ENCODE measurements around the gene SCNM1. TPM values are rescaled to one million over a fixed set of nuclear protein-coding genes. Genes with fewer than 3 reads are reported as not detected.
"Not testable (repeated sequence)": the region's sequence is repeated elsewhere in the genome, so short reads cannot be mapped to it uniquely, and the experiment has no call there.

Gene SCNM1
- total RNA-seq, 4 donors from 2014 or later: 18.7 to 32.0 (median 25.6) TPM

DNA sequence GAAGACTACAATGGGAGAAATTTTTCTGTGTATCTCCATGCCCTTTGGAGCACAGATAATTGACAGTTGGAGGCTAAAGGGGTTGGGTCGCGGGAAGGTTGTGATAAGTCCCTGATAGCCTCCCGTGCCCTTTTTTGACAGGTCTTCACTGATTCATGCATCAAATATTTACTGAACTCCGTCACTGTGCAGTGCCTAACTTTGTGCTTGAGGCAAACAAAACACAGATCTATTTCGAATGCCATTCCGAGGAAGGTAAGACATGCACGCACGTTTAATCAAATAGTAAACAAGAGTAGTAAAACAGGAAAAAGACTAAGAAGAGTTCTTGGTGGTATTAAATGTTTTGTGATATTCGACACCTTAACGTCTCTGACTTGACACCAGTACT is 31.9 kb downstream of the SCNM1 start:
- Histone ChIP-seq H3K4me3 (peak overlapping the region; percentile 71 to 81), H3K4me1 (peaks cover 5 to 48% (median 20%) of the 10 kb centered on the region in 3 donors), H3K27me3 (no peaks in the 10 kb centered on the region), H3K36me3 (peaks cover 0 to 9% of the 10 kb centered on the region in 2 donors), H3K9me3 (no peaks in the 10 kb centered on the region), H3K27ac (peak overlapping the region; percentile 70 to 94 (median 91))
- no peak for ATAC-seq
- 0 to 2% methylated on average over 5 to 10 of the region's 10 CpGs for WGBS, 2 donors (ENCODE audit: low coverage in 1 of 2)
- TF ChIP-seq, protein P1, sequence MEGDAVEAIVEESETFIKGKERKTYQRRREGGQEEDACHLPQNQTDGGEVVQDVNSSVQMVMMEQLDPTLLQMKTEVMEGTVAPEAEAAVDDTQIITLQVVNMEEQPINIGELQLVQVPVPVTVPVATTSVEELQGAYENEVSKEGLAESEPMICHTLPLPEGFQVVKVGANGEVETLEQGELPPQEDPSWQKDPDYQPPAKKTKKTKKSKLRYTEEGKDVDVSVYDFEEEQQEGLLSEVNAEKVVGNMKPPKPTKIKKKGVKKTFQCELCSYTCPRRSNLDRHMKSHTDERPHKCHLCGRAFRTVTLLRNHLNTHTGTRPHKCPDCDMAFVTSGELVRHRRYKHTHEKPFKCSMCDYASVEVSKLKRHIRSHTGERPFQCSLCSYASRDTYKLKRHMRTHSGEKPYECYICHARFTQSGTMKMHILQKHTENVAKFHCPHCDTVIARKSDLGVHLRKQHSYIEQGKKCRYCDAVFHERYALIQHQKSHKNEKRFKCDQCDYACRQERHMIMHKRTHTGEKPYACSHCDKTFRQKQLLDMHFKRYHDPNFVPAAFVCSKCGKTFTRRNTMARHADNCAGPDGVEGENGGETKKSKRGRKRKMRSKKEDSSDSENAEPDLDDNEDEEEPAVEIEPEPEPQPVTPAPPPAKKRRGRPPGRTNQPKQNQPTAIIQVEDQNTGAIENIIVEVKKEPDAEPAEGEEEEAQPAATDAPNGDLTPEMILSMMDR (IDR thresholded peaks at IDR 0.05): no peak

DNA sequence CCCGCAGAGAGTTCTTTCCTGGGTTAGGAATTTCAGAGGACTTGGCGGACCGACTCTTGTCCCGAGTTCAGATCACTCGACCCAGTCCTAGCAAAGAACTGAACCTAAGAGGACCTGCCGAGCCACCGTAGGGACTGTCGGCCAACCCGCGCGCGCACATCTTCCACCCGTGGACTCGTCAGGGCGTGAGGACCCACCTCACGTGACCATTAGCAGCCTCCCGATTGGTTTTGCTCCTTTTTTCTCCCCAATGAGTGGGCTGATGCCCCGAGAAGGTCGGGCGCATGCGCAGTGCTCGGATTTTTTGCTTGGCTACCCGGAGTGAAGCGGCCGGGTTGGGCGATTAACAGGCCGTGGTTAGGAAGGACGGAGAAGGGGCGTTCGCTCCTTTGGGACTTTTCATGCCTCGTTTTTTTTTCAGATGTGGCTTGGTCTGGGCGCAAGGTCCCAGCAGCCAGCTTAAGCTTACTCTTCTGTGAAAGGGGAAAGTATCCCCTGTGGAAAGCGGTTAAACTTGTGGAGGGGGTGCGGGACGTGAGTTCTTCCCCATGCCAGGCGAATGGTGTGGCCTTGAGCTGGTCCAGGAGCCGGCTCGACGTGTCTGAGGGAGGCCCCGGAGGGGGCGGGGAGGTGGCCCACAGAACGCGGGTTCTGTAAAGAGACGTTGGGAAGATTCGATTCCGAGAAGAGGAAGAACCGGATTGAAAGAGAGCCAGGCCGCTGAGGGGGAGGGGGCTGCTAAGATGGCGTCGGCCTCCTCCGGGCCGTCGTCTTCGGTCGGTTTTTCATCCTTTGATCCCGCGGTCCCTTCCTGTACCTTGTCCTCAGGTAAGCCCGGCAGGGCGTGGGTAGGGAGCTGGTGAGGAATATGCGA is 32.5 kb downstream of the SCNM1 start, which contains the start of gene PIP5K1A:
Gene PIP5K1A (plus strand): TSS at position 299 of the 874 bp plus-strand sequence. CDS start 445 bp downstream, at position 744.
- TF ChIP-seq POLR2A (IDR thresholded peaks at IDR 0.05) (peak; percentile 68 to 77), EP300 (IDR thresholded peaks at IDR 0.05) (no peak), POLR2AphosphoS5 (IDR thresholded peaks at IDR 0.05) (peak; percentile 94)
- H3K9me3 ChIP-seq: no peaks in the 10 kb centered on the region
- ATAC-seq: peak; percentile 92
- H3K4me3 ChIP-seq: peak within 1 kb of the TSS; percentile 71 to 81
- H3K27me3 ChIP-seq: no peaks in the 10 kb centered on the region
- H3K27ac ChIP-seq: peak within 1 kb of the TSS; percentile 79 to 94 (median 91)
- H3K36me3 ChIP-seq: peaks cover 0 to 15% of the 10 kb centered on the region in 2 donors
- H3K4me1 ChIP-seq: peaks cover 5 to 54% (median 20%) of the 10 kb centered on the region in 3 donors
- 0% methylated on average over 5 to 6 of the region's 60 CpGs for WGBS, 2 donors (ENCODE audit: low coverage in 1 of 2)

DNA sequence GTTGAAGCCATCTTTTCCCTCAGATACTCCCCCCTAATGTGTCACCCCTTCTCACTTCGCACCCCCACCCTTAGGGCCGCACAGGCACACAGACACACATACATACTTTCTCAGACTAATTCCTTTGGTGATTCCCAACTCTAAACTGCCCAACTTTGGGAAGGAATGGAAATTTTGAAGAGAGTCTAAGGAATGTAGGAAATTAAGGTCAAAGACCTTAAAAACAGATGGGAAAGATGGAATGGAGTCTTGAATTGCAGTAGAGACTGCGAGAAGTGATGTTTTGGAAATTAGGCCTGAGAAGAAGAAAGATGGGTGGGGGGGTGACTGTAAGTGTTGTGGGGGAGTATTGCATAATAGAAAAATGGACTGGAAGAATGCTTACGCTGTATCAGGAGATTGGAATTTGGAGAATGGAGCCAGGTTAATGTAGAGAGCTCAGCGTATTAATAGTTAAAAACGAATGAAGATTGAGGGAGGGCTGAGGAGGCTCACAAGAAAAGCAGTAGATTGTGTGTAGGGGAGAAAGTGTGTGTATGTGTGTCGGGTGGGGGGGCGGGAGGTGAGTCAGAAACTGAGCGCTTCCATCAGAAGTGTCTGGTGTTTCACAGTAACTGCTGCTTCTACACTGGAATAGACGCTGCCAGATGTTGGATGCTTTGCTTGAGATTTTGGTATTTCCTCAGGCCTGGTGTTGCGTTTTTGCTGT is 34.1 kb downstream of the SCNM1 start:
- Histone ChIP-seq H3K4me1 (peaks cover 5 to 69% (median 20%) of the 10 kb centered on the region in 3 donors), H3K27ac (peak overlapping the region; percentile 79 to 94 (median 91)), H3K9me3 (no peaks in the 10 kb centered on the region), H3K27me3 (no peaks in the 10 kb centered on the region), H3K36me3 (peaks cover 0 to 20% of the 10 kb centered on the region in 2 donors), H3K4me3 (peak overlapping the region; percentile 71 to 81)
- TF ChIP-seq EP300 (IDR thresholded peaks at IDR 0.05): no peak
- TF ChIP-seq, protein P1 (IDR thresholded peaks at IDR 0.05): no peak
- TF ChIP-seq POLR2AphosphoS5 (IDR thresholded peaks at IDR 0.05): peak; percentile 8
- WGBS, 2 donors (ENCODE audit: low coverage in 1 of 2): 8 to 19% methylated on average over 10 to 11 of the region's 11 CpGs
- ATAC-seq: peak; percentile 50

DNA sequence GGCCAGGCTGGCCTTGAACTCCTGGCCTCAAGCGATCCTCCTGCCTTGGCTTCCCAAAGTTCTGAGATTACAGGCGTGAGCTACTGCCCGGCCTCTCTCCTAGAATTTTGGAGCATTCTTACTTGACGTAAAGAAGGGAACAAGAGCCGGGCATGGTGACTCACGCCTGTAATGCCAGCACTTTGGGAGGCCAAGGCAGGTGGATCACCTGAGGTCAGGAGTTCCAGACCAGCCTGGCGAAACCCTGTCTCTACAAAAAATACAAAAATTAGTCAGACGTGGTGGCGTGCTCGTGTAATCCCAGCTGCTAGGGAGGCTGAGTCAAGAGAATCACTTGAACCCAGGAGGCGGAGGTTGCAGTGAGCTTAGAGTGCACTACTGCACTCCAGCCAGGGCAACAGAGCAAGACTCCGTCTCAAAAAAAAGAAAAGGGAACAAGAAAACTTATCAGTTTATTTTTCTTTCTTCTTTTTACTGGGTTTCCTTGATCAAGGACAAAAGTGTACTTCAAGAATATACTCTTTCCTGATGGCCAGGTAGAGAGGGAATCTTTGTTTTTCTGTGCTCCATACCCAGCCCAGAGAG is 39.5 kb downstream of the SCNM1 start:
- H3K27me3 ChIP-seq, H3K9me3 ChIP-seq, H3K27ac ChIP-seq, ATAC-seq, H3K4me3 ChIP-seq: not testable (repeated sequence)
- H3K4me1 ChIP-seq: peaks cover 5 to 75% (median 19%) of the 10 kb centered on the region in 3 donors
- peaks cover 0 to 63% of the 10 kb centered on the region in 2 donors for H3K36me3 ChIP-seq
- WGBS, 2 donors (ENCODE audit: low coverage in 1 of 2): 57 to 98% methylated on average over 1 to 6 of the region's 12 CpGs

DNA sequence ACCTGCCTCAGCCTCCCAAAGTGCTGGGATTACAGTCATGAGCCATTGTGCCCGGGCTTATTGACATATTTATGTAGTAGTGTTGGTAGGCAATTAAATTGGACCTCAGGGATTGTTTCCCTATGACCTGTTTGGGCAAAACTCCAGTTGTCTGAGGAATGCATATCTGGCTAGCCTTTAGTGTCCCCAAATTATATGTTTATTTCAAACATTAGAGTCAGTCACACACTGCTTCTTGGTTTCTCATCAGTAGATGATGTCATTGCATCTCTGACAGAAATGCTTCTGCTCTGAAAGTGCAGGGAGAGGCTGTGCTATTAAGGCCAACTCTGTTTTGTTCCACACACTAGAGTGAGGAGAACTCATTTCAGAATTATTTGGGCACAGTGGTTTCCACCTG is 44.9 kb downstream of the SCNM1 start:
- TF ChIP-seq POLR2A (IDR thresholded peaks at IDR 0.05): no peak
- peak; percentile 22 for TF ChIP-seq POLR2AphosphoS5 (IDR thresholded peaks at IDR 0.05)
- Histone ChIP-seq H3K4me1 (peaks cover 0 to 73% (median 5%) of the 10 kb centered on the region in 3 donors), H3K9me3 (no peaks in the 10 kb centered on the region), H3K4me3 (no peak overlapping the region), H3K27ac (peak overlapping the region in 3 of 4 donors; percentile 38 to 67 (median 55)), H3K27me3 (no peaks in the 10 kb centered on the region), H3K36me3 (peaks cover 0 to 61% of the 10 kb centered on the region in 2 donors)
- ATAC-seq: peak; percentile 22
- WGBS, 2 donors (ENCODE audit: low coverage in 1 of 2): no CpG with 5 or more reads among the region's 1 CpG

All from gastroesophageal sphincter (tissue), 4 donors.